ENCODE measurements around the gene DLGAP1. TPM values are rescaled to one million over a fixed set of nuclear protein-coding genes. Genes with fewer than 3 reads are reported as not detected.

The DLGAP1 gene
- total and polyA plus RNA-seq, 4 donors, result 0.54 to 11.8 (median 3.1) TPM

GRCh38 chr18:3538456-3538855, 916.7 kb downstream of the DLGAP1 start:
- no peaks in the 10 kb centered on the region for H3K27me3 ChIP-seq (ENCODE audit: control insufficient read depth in 3 of 3, insufficient read depth in 3 of 3, low read length in 2 of 3)
- H3K4me3 ChIP-seq, result no peak overlapping the region
- WGBS, 2 donors, result 80% methylated on average over 3 of the region's 3 CpGs
- H3K27ac ChIP-seq (ENCODE audit: low read depth in 1 of 2, low read length in 1 of 2), result no peak overlapping the region
- no peaks in the 10 kb centered on the region for H3K9me3 ChIP-seq (ENCODE audit: control insufficient read depth in 4 of 4, insufficient read depth in 3 of 4, low read length in 3 of 4)
- no peak for ATAC-seq (ENCODE audit: insufficient read depth, low FRiP score)
- peaks cover 0 to 12% (median 5%) of the 10 kb centered on the region in 5 donors for H3K4me1 ChIP-seq (ENCODE audit: control insufficient read depth in 5 of 5, insufficient read depth in 5 of 5, low read length in 5 of 5)
- no peak for TF ChIP-seq CTCF (IDR thresholded peaks at IDR 0.05; ENCODE audit: control extremely low read depth, extremely low read depth)
- no peak overlapping the region for H3K9ac ChIP-seq (ENCODE audit: insufficient read depth in 1 of 2, low read length in 2 of 2)
- DNase-seq, result peak in 2 of 3 donors; percentile 79 to 88
- no peaks in the 10 kb centered on the region for H3K36me3 ChIP-seq (ENCODE audit: control insufficient read depth in 4 of 4, insufficient read depth in 4 of 4, low read length in 4 of 4)

GRCh38 chr18:3530807-3531206, 924.3 kb downstream of the DLGAP1 start:
- Histone ChIP-seq H3K27ac (ENCODE audit: low read depth in 1 of 2, low read length in 1 of 2) (no peak overlapping the region), H3K9me3 (ENCODE audit: control insufficient read depth in 4 of 4, insufficient read depth in 3 of 4, low read length in 3 of 4) (no peaks in the 10 kb centered on the region), H3K4me1 (ENCODE audit: control insufficient read depth in 5 of 5, insufficient read depth in 5 of 5, low read length in 5 of 5) (peaks cover 0 to 7% (median 2%) of the 10 kb centered on the region in 5 donors), H3K4me3 (no peak overlapping the region), H3K9ac (ENCODE audit: insufficient read depth in 1 of 2, low read length in 2 of 2) (no peak overlapping the region), H3K36me3 (ENCODE audit: control insufficient read depth in 4 of 4, insufficient read depth in 4 of 4, low read length in 4 of 4) (no peaks in the 10 kb centered on the region), H3K27me3 (ENCODE audit: control insufficient read depth in 3 of 3, insufficient read depth in 3 of 3, low read length in 2 of 3) (no peaks in the 10 kb centered on the region)
- WGBS, 2 donors, result 92 to 95% methylated on average over 5 of the region's 5 CpGs
- DNase-seq (no peak), ATAC-seq (ENCODE audit: insufficient read depth, low FRiP score) (no peak)
- TF ChIP-seq CTCF (IDR thresholded peaks at IDR 0.05; ENCODE audit: control extremely low read depth, extremely low read depth), result no peak

GRCh38 chr18:3529601-3530000, 925.5 kb downstream of the DLGAP1 start:
- H3K4me1 ChIP-seq (ENCODE audit: control insufficient read depth in 5 of 5, insufficient read depth in 5 of 5, low read length in 5 of 5), result peaks cover 0 to 7% (median 2%) of the 10 kb centered on the region in 5 donors
- no peak for ATAC-seq (ENCODE audit: insufficient read depth, low FRiP score)
- WGBS, 2 donors, result 60 to 71% methylated on average over 3 of the region's 3 CpGs
- no peak overlapping the region for H3K4me3 ChIP-seq
- H3K27ac ChIP-seq (ENCODE audit: low read depth in 1 of 2, low read length in 1 of 2), result no peak overlapping the region
- H3K36me3 ChIP-seq (ENCODE audit: control insufficient read depth in 4 of 4, insufficient read depth in 4 of 4, low read length in 4 of 4), result no peaks in the 10 kb centered on the region
- H3K9me3 ChIP-seq (ENCODE audit: control insufficient read depth in 4 of 4, insufficient read depth in 3 of 4, low read length in 3 of 4), result no peaks in the 10 kb centered on the region
- no peak for TF ChIP-seq CTCF (IDR thresholded peaks at IDR 0.05; ENCODE audit: control extremely low read depth, extremely low read depth)
- peak in 2 of 3 donors; percentile 66 to 68 for DNase-seq
- no peaks in the 10 kb centered on the region for H3K27me3 ChIP-seq (ENCODE audit: control insufficient read depth in 3 of 3, insufficient read depth in 3 of 3, low read length in 2 of 3)
- no peak overlapping the region for H3K9ac ChIP-seq (ENCODE audit: insufficient read depth in 1 of 2, low read length in 2 of 2)

- no peaks in the 10 kb centered on the region for H3K9me3 ChIP-seq (ENCODE audit: control insufficient read depth in 4 of 4, insufficient read depth in 3 of 4, low read length in 3 of 4)
- no peak for DNase-seq
- no peaks in the 10 kb centered on the region for H3K27me3 ChIP-seq (ENCODE audit: control insufficient read depth in 3 of 3, insufficient read depth in 3 of 3, low read length in 2 of 3)
- WGBS, 2 donors, result 95 to 97% methylated on average over 3 of the region's 3 CpGs
- H3K27ac ChIP-seq (ENCODE audit: low read depth in 1 of 2, low read length in 1 of 2), result no peak overlapping the region
- H3K4me1 ChIP-seq (ENCODE audit: control insufficient read depth in 5 of 5, insufficient read depth in 5 of 5, low read length in 5 of 5), result peaks cover 0 to 7% (median 2%) of the 10 kb centered on the region in 5 donors
- no peak overlapping the region for H3K4me3 ChIP-seq
- H3K36me3 ChIP-seq (ENCODE audit: control insufficient read depth in 4 of 4, insufficient read depth in 4 of 4, low read length in 4 of 4), result no peaks in the 10 kb centered on the region
- no peak for ATAC-seq (ENCODE audit: insufficient read depth, low FRiP score)
- TF ChIP-seq CTCF (IDR thresholded peaks at IDR 0.05; ENCODE audit: control extremely low read depth, extremely low read depth), result no peak
- H3K9ac ChIP-seq (ENCODE audit: insufficient read depth in 1 of 2, low read length in 2 of 2), result no peak overlapping the region
These were observed 926.0 kb downstream of the DLGAP1 start for GRCh38 chr18:3529077-3529476.

Measured in lung (tissue), 12 donors.